OCI-LY1 (cell line): ENCODE data around the gene PLEKHO1.
"Not testable (repeated sequence)": the region's sequence is repeated elsewhere in the genome, so short reads cannot be mapped to it uniquely, and the experiment has no call there.

Experiments
- H2AFZ ChIP-seq: fragments of 200-600 bp; sonication (generic), shearing (Covaris generic); 2 replicates; pipeline ENCODE4 v1.6.0; 2014; ENCODE audit warnings: antibody characterized with exemption, mild to moderate bottlenecking, low read length
- H3F3A ChIP-seq: fragments of 200-600 bp; sonication (generic), shearing (Covaris generic); 2 replicates; pipeline ENCODE4 v1.6.0; 2014; ENCODE audit warnings: mild to moderate bottlenecking, antibody characterized with exemption, low read length, moderate library complexity; ENCODE audit not compliant: insufficient read depth
- H3K27ac ChIP-seq: fragments of 200-600 bp; sonication (generic); 2 replicates; pipeline ENCODE4 v1.5.1; 2014; ENCODE audit warnings: low read length, mixed run types, mild to moderate bottlenecking, low read depth; ENCODE audit not compliant: poor library complexity, severe bottlenecking
- H3K27me3 ChIP-seq: fragments of 200-600 bp; sonication (generic); 2 replicates; pipeline ENCODE4 v1.6.0; 2014; ENCODE audit warnings: antibody characterized with exemption, mild to moderate bottlenecking, low read length, moderate library complexity; ENCODE audit not compliant: insufficient read depth
- H3K36me3 ChIP-seq: fragments of 200-600 bp; sonication (generic); 2 replicates; pipeline ENCODE4 v1.6.1; 2014; ENCODE audit warnings: mild to moderate bottlenecking, antibody characterized with exemption, low read length, moderate library complexity, mixed read lengths; ENCODE audit not compliant: insufficient read depth
- H3K4me1 ChIP-seq: fragments of 200-600 bp; sonication (generic); 2 replicates; pipeline ENCODE4 v1.5.1; 2014; ENCODE audit warnings: mild to moderate bottlenecking, low read length, moderate library complexity; ENCODE audit not compliant: insufficient read depth, severe bottlenecking
- H3K4me2 ChIP-seq: fragments of 200-600 bp; sonication (generic), shearing (Covaris generic); 2 replicates; pipeline ENCODE4 v1.6.1; 2014; ENCODE audit warnings: low read length
- H3K4me3 ChIP-seq: fragments of 200-600 bp; sonication (generic); 2 replicates; pipeline ENCODE4 v1.5.1; 2014; ENCODE audit warnings: low read length, low read depth, mild to moderate bottlenecking, mixed read lengths; ENCODE audit not compliant: poor library complexity, severe bottlenecking
- H3K79me2 ChIP-seq: fragments of 200-600 bp; shearing (Covaris generic); 2 replicates; pipeline ENCODE4 v1.6.1; 2016; ENCODE audit warnings: mixed run types, low read length, mixed read lengths; ENCODE audit not compliant: insufficient read depth
- H3K9ac ChIP-seq: fragments of 200-600 bp; sonication (generic), shearing (Covaris generic); 2 replicates; pipeline ENCODE4 v1.6.1; 2014; ENCODE audit warnings: mild to moderate bottlenecking, low read length, mixed read lengths
- H3K9me2 ChIP-seq: fragments of 200-600 bp; sonication (generic), shearing (Covaris generic); 2 replicates; pipeline ENCODE4 v1.6.1; 2014; ENCODE audit warnings: low read depth, mild to moderate bottlenecking, low read length, mixed read lengths
- H3K9me3 ChIP-seq: fragments of 200-600 bp; shearing (Covaris generic); 2 replicates; pipeline ENCODE4 v1.6.1; 2014; ENCODE audit warnings: low read length, mixed read lengths
- H4K20me1 ChIP-seq: fragments of 200-600 bp; sonication (generic), shearing (Covaris generic); 2 replicates; pipeline ENCODE4 v1.6.0; 2016; ENCODE audit warnings: mild to moderate bottlenecking, low read length; ENCODE audit not compliant: insufficient read depth
- EZH2 ChIP-seq: fragments of 200-600 bp; sonication (generic), shearing (Covaris generic); IDR thresholded peaks from 2 replicates; pipeline ENCODE4 v1.8.0; 2017; ENCODE audit warnings: borderline replicate concordance, mixed run types, mild to moderate bottlenecking, antibody characterized with exemption, low read length, moderate library complexity, mixed read lengths
- TF ChIP-seq, protein P1 (sequence below): fragments of 200-600 bp; sonication (generic), shearing (Covaris generic); IDR thresholded peaks from 2 replicates; pipeline ENCODE4 v1.5.1; 2017; ENCODE audit warnings: mild to moderate bottlenecking, antibody characterized with exemption, low read length, moderate library complexity, mixed read lengths

The PLEKHO1 gene

DNA sequence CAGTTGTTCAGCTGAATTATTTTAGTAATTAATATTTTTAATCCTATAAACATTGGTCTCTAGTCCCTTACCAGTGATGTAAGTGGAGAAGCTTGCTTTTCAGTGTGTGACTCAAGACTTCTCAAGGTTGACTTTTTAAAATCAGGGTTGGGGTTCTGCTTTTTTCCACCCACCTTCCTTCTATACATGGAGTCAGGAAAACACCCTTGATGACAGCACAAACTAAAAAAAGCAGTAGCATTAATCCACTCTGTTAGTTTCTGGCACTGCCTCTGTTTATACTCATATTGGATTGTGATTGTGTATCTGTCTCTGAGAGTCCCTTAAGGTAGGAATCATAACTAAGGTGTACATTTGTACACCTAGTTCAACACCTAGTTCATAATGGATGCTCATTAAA lies 8.3 kb upstream of the PLEKHO1 start:
- Histone ChIP-seq H3K4me1 (no peaks in the 10 kb centered on the region), H3K27ac (no peak overlapping the region), H3F3A (no peaks in the 10 kb centered on the region), H4K20me1 (no peaks in the 10 kb centered on the region), H3K36me3 (no peaks in the 10 kb centered on the region), H3K4me2 (no peak overlapping the region), H3K79me2 (no peaks in the 10 kb centered on the region), H3K9ac (no peak overlapping the region), H2AFZ (no peak overlapping the region), H3K9me3 (no peaks in the 10 kb centered on the region), H3K27me3 (no peaks in the 10 kb centered on the region), H3K9me2 (no peaks in the 10 kb centered on the region), H3K4me3 (no peak overlapping the region)
- TF ChIP-seq, protein P1, sequence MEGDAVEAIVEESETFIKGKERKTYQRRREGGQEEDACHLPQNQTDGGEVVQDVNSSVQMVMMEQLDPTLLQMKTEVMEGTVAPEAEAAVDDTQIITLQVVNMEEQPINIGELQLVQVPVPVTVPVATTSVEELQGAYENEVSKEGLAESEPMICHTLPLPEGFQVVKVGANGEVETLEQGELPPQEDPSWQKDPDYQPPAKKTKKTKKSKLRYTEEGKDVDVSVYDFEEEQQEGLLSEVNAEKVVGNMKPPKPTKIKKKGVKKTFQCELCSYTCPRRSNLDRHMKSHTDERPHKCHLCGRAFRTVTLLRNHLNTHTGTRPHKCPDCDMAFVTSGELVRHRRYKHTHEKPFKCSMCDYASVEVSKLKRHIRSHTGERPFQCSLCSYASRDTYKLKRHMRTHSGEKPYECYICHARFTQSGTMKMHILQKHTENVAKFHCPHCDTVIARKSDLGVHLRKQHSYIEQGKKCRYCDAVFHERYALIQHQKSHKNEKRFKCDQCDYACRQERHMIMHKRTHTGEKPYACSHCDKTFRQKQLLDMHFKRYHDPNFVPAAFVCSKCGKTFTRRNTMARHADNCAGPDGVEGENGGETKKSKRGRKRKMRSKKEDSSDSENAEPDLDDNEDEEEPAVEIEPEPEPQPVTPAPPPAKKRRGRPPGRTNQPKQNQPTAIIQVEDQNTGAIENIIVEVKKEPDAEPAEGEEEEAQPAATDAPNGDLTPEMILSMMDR = no peak
- no peak for TF ChIP-seq EZH2

DNA sequence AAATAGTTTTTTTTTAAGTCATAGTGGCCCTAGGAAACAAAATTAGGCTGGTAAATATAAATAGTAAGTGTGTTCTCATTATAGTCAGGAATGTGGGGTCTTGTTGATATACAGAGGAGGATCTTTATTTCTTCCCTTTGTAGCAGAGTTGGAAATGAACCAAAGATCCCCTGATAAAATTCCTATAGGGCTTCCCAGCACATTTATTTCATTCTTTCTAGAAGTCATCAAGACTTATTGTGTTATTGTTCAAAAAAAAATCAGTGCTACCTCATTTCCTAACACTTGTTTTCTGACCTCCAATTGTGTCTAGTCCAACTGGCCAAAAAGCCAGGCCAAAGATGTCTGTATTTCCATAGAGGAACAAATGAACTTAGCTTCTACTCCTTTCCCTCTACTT lies 7.6 kb upstream of the PLEKHO1 start:
- H2AFZ ChIP-seq = no peak overlapping the region
- H4K20me1 ChIP-seq = no peaks in the 10 kb centered on the region
- H3K9me2 ChIP-seq = no peaks in the 10 kb centered on the region
- H3F3A ChIP-seq = no peaks in the 10 kb centered on the region
- no peaks in the 10 kb centered on the region for H3K9me3 ChIP-seq
- H3K4me3 ChIP-seq = no peak overlapping the region
- no peaks in the 10 kb centered on the region for H3K36me3 ChIP-seq
- no peaks in the 10 kb centered on the region for H3K79me2 ChIP-seq
- H3K27me3 ChIP-seq = no peaks in the 10 kb centered on the region
- no peaks in the 10 kb centered on the region for H3K4me1 ChIP-seq
- H3K27ac ChIP-seq = no peak overlapping the region
- no peak for TF ChIP-seq EZH2
- TF ChIP-seq, protein P1 = no peak
- H3K9ac ChIP-seq = no peak overlapping the region
- H3K4me2 ChIP-seq = no peak overlapping the region

DNA sequence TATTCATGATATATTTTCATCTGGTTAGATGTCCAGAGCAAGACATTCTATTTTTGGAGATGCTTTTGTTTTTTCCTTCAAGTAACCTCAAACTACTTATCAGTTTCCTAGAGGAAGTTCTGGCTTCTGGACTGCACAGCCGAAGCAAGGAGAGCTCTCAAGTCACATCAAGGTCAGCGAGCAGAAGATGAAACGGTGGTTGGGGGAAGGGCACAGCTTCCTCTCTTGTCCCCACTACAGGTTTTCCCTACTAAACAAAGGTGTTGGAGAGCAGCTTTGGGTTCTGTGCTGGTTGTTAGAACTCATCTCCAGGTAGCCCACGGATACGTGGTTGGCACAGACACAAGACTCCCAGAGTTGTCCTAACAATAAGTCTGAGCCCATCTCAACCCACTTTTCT lies 5.1 kb upstream of the PLEKHO1 start:
- Histone ChIP-seq H3K79me2 (no peaks in the 10 kb centered on the region), H3K9ac (no peak overlapping the region), H3K27me3 (no peaks in the 10 kb centered on the region), H3K9me3 (no peaks in the 10 kb centered on the region), H2AFZ (no peak overlapping the region), H3K36me3 (no peaks in the 10 kb centered on the region), H3K9me2 (no peaks in the 10 kb centered on the region), H3K4me2 (no peak overlapping the region), H3K4me3 (no peak overlapping the region), H3K27ac (no peak overlapping the region), H4K20me1 (no peaks in the 10 kb centered on the region), H3F3A (no peaks in the 10 kb centered on the region), H3K4me1 (peaks cover 7% of the 10 kb centered on the region)
- no peak for TF ChIP-seq EZH2
- TF ChIP-seq, protein P1 = no peak

DNA sequence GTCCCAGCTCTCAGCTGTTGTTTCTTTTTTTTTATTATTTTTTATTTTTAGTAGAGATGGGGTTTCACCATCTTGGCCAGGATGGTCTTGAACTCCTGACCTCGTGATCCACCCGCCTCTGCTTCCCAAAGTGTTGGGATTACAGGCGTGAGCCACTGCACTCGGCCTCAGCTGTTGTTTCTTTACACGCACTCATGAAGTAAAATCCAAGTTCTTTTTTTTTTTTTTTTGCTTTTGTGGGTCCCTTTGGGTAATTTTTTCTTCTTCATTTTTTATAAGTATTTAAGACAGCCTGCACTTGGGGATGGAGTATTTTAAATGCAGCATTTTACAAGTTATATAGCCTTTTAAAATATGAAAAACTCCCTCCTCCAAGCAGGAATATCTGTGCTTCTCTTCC lies 3.7 kb upstream of the PLEKHO1 start:
- H2AFZ ChIP-seq, H3K36me3 ChIP-seq, H3K27ac ChIP-seq, H3K79me2 ChIP-seq, H3K4me2 ChIP-seq, H3K4me3 ChIP-seq, H3K27me3 ChIP-seq, H4K20me1 ChIP-seq, H3K9me3 ChIP-seq, H3K9me2 ChIP-seq, H3K9ac ChIP-seq, H3F3A ChIP-seq: not testable (repeated sequence)
- H3K4me1 ChIP-seq = peaks cover 13% of the 10 kb centered on the region
